Stimulated activated CD8-positive, alpha-beta memory T cell treated with anti-CD3 and anti-CD28 coated beads, Interleukin-2, amount 100 ng/mL, for 48 hours (primary cell): ENCODE measurements around the gene PPP1R12B.
"Not testable (repeated sequence)": the region's sequence is repeated elsewhere in the genome, so short reads cannot be mapped to it uniquely, and the experiment has no call there.

ENCODE experiments used
- DNase-seq, 2 donors: peaks; one replicate each; pipeline ENCODE4 v3.0.0-alpha.2; 2020; ENCODE audit warnings: low read depth in 2 of 2

The PPP1R12B gene

DNA sequence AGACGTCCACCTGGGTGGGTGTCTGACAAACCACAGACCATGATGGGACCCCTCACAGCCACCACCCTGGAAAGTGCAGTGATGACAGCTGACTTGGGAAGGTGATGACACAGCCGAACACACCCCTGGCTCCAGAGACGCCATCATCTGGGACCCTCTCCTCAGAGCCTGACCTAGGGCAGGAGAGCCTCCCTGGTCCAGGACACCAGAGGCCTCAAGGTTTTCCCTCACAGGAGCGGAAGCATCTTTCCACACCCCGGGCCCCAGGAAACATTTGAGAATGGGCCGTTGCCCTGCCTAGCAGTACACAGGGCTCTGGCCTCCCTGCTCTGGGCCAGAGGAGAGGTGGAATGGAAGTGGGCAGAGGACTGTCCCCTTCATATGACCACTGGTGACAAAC is 282.0 kb downstream of the PPP1R12B start:
- DNase-seq = no peak

GRCh38 chr1:202631076-202631923 is 282.8 kb downstream of the PPP1R12B start:
- DNase-seq = no peak

DNA sequence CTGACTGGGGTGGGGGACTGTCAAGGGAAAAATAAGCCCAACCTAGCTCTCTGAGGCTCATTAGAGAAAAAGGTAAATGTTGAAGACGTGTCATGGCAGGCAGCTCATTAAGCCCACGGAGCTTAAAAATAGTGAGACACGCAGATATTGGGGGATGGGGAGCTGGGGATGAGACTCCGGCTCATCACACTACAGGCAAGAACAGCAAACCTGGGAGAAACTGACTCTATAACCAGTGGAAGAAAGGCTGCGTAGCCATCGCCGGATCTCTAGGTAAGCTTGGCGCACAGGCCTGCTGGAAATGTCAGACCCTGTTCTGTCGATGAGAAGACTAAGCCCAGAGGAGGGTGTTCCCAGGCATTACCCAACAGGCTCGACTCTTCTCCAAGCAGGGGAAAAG is 283.7 kb downstream of the PPP1R12B start:
- no peak for DNase-seq

- not testable (repeated sequence) for DNase-seq
Measured at GRCh38 chr1:202636171-202636570, 287.7 kb downstream of the PPP1R12B start.

GRCh38 chr1:202637321-202638018 is 289.0 kb downstream of the PPP1R12B start:
- not testable (repeated sequence) for DNase-seq

GRCh38 chr1:202638019-202638700 is 289.7 kb downstream of the PPP1R12B start:
- DNase-seq = no peak

DNA sequence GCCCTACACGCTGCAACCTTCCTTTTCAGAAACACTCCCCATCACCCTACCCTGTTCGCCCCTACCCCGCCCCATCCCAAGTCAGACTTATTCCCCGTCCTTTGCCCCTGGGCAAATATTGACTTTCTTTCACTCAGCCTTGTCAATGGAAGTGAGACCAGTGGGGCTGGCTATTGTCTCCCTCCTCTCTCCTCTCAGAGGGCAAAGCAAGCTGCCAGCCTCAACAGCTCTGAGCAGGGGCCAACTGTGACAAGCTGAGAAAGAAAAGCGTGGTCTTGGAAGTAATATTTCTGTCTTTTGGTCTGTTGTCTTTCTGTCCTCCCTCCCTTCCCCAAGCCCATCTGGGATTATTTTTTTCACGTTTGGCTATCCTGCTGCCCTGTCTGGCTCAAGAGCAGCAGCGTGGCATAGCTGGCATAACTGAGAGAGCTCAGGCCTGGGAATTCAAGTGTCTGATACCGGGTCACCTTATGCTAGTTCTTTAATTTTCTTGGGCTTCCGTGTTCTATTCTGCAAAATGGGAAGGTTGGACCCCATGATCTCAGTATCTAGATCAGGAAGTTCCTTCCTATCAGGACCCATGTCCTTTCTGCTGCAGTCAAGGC is 290.3 kb downstream of the PPP1R12B start:
- DNase-seq = not testable (repeated sequence)

GRCh38 chr1:202639500-202639899 is 291.0 kb downstream of the PPP1R12B start:
- DNase-seq = no peak

DNA sequence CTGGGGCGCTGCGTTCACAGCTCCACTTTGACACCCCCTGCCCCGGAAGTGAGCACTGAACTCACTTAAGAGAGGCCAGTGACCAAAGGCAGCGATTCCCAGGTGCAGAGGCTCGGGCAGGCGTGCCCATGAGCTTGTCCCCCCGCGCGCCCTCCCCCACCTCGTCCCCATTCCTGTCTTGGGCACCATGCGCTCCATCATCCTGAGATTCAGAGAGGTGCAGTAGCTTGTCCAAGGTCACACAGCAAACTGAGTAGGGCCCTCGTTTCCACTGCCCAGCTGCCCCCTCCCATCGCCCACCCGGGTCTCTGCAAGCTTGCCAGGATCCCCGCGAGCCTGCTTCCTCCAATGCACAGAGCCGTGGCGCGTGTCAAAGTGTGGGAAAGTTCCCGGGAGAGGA is 293.7 kb downstream of the PPP1R12B start:
- DNase-seq = no peak
